Fibroblast of the aortic adventitia (primary cell): Measurements from ENCODE around the gene ATXN1. TPM values are rescaled to one million over a fixed set of nuclear protein-coding genes. Genes with fewer than 3 reads are reported as not detected.
"Not testable (repeated sequence)": the region's sequence is repeated elsewhere in the genome, so short reads cannot be mapped to it uniquely, and the experiment has no call there.

ENCODE experiments used
- DNase-seq: peaks from one replicate; pipeline ENCODE4 v3.0.0-alpha.2; 2010; ENCODE audit warnings: low read depth
- H3K4me3 ChIP-seq: 2 replicates; pipeline ENCODE4 v1.5.1; 2011; ENCODE audit warnings: low read depth, mild to moderate bottlenecking, control low read depth, low read length, moderate library complexity
- total RNA-seq: library from RNA; depleted of rRNA; stranded (reverse); fragments of >200 nt; gene quantifications from 2 replicates; pipeline ENCODE4 v1.2.3, GENCODE V29; 2012; ENCODE audit warnings: low replicate concordance
- TF ChIP-seq, protein P1 (sequence below): IDR thresholded peaks from 2 replicates; pipeline ENCODE4 v1.5.1; 2011; ENCODE audit warnings: mild to moderate bottlenecking, low read length, control low read depth, inconsistent platforms; ENCODE audit not compliant: insufficient read depth

The ATXN1 gene
- total RNA-seq, 1 donor, result 39.3 TPM

DNA sequence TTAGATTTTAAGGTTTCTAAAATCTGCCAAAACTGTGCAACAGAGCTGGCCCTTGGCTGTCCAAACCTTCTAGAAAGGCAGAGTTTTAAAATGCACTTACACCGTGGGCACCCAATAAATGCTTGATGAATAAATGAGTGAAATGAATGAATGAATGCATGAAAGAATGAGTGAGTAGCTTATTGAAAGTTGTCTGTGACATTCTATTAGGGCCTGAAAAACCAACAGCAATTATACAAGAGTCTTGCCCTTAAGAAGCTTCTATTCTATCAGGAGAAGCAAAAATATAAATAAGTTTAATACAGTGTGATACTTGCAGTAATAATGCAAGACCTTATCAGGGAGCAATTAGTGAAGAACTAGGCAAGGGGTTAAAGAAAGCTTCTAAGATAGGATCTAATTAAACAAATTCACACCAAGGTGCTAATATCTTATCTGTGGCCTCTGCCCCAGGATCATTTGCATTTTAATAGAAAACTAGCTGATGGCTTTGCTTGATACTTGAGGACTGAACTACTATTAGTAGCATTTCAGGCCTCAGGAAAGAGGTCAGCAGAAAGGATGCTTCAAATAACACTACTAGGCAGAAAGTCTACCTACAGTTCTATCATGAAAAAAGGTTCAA, 292.2 kb downstream of the ATXN1 start:
- TF ChIP-seq, protein P1, sequence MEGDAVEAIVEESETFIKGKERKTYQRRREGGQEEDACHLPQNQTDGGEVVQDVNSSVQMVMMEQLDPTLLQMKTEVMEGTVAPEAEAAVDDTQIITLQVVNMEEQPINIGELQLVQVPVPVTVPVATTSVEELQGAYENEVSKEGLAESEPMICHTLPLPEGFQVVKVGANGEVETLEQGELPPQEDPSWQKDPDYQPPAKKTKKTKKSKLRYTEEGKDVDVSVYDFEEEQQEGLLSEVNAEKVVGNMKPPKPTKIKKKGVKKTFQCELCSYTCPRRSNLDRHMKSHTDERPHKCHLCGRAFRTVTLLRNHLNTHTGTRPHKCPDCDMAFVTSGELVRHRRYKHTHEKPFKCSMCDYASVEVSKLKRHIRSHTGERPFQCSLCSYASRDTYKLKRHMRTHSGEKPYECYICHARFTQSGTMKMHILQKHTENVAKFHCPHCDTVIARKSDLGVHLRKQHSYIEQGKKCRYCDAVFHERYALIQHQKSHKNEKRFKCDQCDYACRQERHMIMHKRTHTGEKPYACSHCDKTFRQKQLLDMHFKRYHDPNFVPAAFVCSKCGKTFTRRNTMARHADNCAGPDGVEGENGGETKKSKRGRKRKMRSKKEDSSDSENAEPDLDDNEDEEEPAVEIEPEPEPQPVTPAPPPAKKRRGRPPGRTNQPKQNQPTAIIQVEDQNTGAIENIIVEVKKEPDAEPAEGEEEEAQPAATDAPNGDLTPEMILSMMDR, result no peak
- no peak overlapping the region for H3K4me3 ChIP-seq
- no peak for DNase-seq

DNA sequence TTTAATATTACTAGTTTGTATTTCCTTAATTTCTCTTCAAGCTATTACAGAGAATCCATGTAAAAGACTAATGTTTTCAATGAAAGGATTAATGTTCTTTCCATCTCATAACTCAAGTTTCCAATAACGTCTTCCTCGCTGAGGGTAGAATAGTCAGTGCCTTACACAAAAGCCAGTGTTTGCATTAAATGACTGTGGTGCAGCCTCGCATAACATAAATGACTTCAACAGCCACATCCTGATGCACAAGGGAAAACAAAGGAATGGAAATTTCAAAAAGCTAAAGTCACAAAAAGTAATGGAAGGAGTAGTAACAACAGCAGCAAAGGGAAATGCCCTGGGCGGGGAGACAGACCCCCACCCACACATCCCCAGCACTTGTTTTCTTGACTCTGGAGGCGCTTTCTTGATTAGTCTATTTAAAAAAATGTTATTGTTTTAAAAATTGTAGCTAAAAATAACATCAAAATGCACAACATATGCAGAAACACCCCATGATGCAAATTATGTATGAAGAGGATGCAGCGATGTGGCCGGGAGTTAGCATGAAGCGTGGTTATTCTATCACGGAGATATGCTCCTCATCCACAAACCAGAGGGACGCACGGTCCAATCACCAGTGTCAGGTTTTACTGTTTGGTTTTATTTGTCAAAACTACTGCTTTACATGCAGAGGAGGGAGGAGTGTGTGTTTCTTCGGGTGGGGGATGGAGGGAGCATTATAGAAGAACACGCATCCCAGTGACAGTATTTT, 294.3 kb downstream of the ATXN1 start:
- TF ChIP-seq, protein P1, result no peak
- no peak overlapping the region for H3K4me3 ChIP-seq
- no peak for DNase-seq

DNA sequence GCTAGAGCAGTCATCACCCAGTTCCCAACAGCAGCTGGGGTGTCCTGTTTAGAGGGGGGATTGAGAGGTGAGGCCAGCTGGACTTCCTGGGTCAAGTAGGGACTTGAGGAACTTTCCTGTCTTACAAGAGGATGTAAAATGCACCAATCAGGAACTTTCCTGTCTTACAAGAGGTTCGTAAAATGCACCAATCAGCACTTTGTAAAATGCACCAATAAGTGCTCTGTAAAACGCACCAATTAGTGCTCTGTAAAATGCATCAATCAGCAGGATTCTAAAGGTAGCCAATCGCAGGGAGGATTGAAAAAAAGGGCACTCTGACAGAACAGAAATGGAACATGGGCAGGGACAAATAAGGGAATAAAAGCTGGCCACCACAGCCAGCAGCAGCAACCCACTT, 297.2 kb downstream of the ATXN1 start:
- DNase-seq, result no peak
- TF ChIP-seq, protein P1, result no peak
- H3K4me3 ChIP-seq, result no peak overlapping the region

DNA sequence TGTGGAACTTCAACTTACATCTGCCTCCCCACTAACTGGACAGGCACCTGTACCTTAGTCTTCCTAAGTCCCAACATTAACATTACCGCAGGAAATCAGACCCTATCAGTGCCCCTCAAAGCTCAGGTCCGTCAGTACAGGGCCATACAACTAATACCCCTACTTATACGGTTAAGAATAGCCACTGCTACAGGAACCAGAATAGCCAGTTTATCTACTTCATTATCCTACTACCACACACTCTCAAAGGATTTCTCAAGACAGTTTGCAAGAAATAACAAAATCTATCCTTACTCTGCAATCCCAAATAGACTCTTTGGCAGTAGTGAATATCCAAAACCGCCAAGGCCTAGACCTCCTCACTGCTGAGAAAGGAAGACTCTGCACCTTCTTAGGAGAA, 298.0 kb downstream of the ATXN1 start:
- DNase-seq, H3K4me3 ChIP-seq: not testable (repeated sequence)

DNA sequence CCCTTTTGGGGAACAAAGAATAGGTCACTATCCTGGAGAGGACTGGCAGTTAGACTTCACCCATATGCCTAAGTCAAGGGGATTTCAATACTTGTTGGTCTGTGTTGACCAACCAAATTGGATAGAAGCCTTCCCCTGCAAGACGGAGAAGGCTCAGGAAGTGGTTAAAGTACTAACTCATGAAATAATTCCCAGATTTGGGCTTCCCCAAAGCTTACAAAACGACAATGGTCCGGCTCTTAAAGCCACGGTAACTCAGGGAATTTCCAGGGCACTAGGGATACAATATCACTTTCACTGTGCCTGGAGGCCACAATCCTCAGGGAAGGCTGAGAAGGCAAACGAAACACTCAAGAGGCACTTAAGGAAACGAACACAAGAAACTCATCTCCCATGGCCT, 299.8 kb downstream of the ATXN1 start:
- no peak for DNase-seq

DNA sequence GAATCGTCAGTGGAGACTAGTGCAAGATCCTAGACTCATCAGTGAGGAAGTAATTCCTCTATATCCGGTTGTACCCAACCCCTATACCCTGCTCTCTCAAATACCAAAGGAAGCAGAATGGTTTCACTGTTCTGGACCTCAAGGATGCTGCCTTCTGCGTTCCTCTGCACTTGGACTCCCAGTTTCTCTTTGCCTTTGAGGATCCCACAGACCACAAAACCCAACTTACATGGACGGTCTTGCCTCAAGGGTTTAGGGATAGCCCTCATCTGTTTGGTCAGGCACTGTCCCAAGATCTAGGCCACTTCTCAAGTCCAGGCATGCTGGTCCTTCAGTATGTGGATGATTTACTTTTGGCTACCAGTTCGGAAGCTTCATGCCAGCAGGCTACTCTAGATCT, 301.8 kb downstream of the ATXN1 start:
- DNase-seq, result not testable (repeated sequence)

More for the DNA sequence above, 299.8 kb downstream of the ATXN1 start:
- TF ChIP-seq, protein P1, result no peak
- H3K4me3 ChIP-seq, result no peak overlapping the region

DNA sequence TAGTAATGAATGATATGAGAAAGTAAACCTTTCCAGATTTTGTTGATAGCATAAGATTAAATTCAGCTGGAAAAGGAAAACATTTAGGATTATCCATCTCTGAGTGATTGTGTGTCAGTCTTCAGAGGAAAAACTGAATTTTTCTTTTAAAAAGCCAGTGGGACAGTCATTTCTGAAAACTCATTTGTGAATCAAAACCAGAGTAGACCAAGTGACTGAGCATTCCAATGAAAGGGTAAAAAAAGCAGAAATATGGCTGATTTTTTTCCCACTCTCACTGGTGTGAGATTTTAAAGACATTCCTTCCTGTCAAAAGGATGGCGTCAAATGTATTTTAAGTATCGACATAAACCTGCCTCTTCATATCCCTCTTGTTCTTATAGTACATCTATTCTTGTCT, 308.9 kb downstream of the ATXN1 start:
- no peak for DNase-seq
- TF ChIP-seq, protein P1, result no peak
- no peak overlapping the region for H3K4me3 ChIP-seq

More for the DNA sequence above, 301.8 kb downstream of the ATXN1 start:
- not testable (repeated sequence) for H3K4me3 ChIP-seq

DNA sequence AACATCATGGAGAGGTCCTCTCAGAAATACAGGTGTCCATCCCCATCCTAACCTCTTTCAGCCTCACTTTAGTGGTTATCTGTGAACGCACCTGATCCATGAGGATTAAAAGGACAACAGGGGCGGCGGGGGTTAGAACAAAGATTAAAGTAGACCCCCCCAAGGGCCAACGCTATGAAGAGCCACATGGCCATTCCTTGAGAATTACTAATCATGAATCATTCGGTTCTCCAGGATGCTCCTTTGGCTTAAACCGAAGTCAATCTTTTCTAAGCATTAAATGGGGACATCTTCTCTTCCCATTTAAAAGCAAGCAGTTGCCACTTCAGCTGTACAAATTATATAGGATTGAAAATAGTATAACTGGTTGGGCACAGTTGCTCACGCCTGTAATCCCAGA, 310.4 kb downstream of the ATXN1 start:
- TF ChIP-seq, protein P1, result no peak
- no peak overlapping the region for H3K4me3 ChIP-seq
- peak; percentile 41 for DNase-seq
